Neural progenitor cell (in vitro differentiated cells): Measurements from ENCODE around the gene NCK2. TPM values are rescaled to one million over a fixed set of nuclear protein-coding genes. Genes with fewer than 3 reads are reported as not detected.
"Not testable (repeated sequence)": the region's sequence is repeated elsewhere in the genome, so short reads cannot be mapped to it uniquely, and the experiment has no call there.

ENCODE experiments used
- DNase-seq: peaks from one replicate; pipeline ENCODE4 v3.0.0-alpha.2; 2016; ENCODE audit warnings: low spot score
- H2AFZ ChIP-seq: fragments of 200-600 bp; sonication (generic); replicated peaks from 2 replicates; pipeline ENCODE4 v1.6.1; 2016; ENCODE audit warnings: antibody characterized with exemption
- H3F3A ChIP-seq: fragments of 200-600 bp; sonication (generic); 2 replicates; pipeline ENCODE4 v1.6.1; 2016; ENCODE audit warnings: antibody characterized with exemption, low read depth
- H3K27ac ChIP-seq: fragments of 200-600 bp; sonication (generic); 2 replicates; pipeline ENCODE4 v1.5.1; 2016; ENCODE audit warnings: mild to moderate bottlenecking
- H3K27me3 ChIP-seq: fragments of 200-600 bp; sonication (generic); 2 replicates; pipeline ENCODE4 v1.6.1; 2016; ENCODE audit warnings: mild to moderate bottlenecking, moderate library complexity
- H3K36me3 ChIP-seq: fragments of 200-600 bp; sonication (generic); 2 replicates; pipeline ENCODE4 v1.5.1; 2016
- H3K4me1 ChIP-seq: fragments of 200-600 bp; sonication (generic); 2 replicates; pipeline ENCODE4 v1.6.1; 2016; ENCODE audit warnings: mixed run types
- H3K4me2 ChIP-seq: fragments of 200-600 bp; sonication (generic); 2 replicates; pipeline ENCODE4 v1.6.1; 2016
- H3K4me3 ChIP-seq: fragments of 200-600 bp; sonication (generic); 2 replicates; pipeline ENCODE4 v1.5.1; 2016
- H3K79me2 ChIP-seq: fragments of 200-600 bp; sonication (generic); 2 replicates; pipeline ENCODE4 v1.6.1; 2016; ENCODE audit warnings: low read depth
- H3K9ac ChIP-seq: fragments of 200-600 bp; sonication (generic); 2 replicates; pipeline ENCODE4 v1.6.1; 2016
- H3K9me3 ChIP-seq: fragments of 200-600 bp; sonication (generic); 2 replicates; pipeline ENCODE4 v1.5.1; 2016; ENCODE audit warnings: low read depth
- H4K20me1 ChIP-seq: fragments of 200-600 bp; sonication (generic); 2 replicates; pipeline ENCODE4 v1.6.1; 2016; ENCODE audit warnings: low read depth
- H3K27ac Mint-ChIP-seq: 3 replicates; pipeline ENCODE4 v1.8.0; 2021; ENCODE audit warnings: mixed read lengths
- H3K27me3 Mint-ChIP-seq: 2 replicates; pipeline ENCODE4 v1.8.0; 2022; ENCODE audit warnings: low read depth, mild to moderate bottlenecking, inconsistent platforms, moderate library complexity, mixed read lengths; ENCODE audit not compliant: insufficient read depth
- H3K36me3 Mint-ChIP-seq: 3 replicates; pipeline ENCODE4 v1.8.0; 2021; ENCODE audit warnings: mixed read lengths
- H3K4me1 Mint-ChIP-seq: 3 replicates; pipeline ENCODE4 v1.8.0; 2021; ENCODE audit warnings: mixed read lengths
- H3K4me3 Mint-ChIP-seq: 3 replicates; pipeline ENCODE4 v1.8.0; 2021; ENCODE audit warnings: mild to moderate bottlenecking, moderate library complexity, mixed read lengths
- H3K9me3 Mint-ChIP-seq: 3 replicates; pipeline ENCODE4 v1.8.0; 2020; ENCODE audit warnings: mixed read lengths
- CTCF ChIP-seq: fragments of 200-600 bp; sonication (generic); IDR thresholded peaks from 2 replicates; pipeline ENCODE4 v1.5.1; 2017; ENCODE audit warnings: antibody characterized with exemption, mild to moderate bottlenecking
- EZH2 ChIP-seq: fragments of 200-600 bp; sonication (generic); IDR thresholded peaks from 2 replicates; pipeline ENCODE4 v1.6.1; 2017; ENCODE audit warnings: antibody characterized with exemption, mild to moderate bottlenecking, moderate library complexity
- EZH2phosphoT487 ChIP-seq: fragments of 200-600 bp; sonication (generic); IDR thresholded peaks from 2 replicates; pipeline ENCODE4 v1.6.1; 2017; ENCODE audit warnings: antibody characterized with exemption
- total RNA-seq: library from RNA; depleted of rRNA; stranded (reverse); fragments of >200 nt; gene quantifications from 2 replicates; pipeline ENCODE4 v1.2.3, GENCODE V29; 2015; ENCODE audit warnings: low replicate concordance

The NCK2 gene
- total RNA-seq, 1 donor from 2014 or later: 26.2 TPM

- Histone ChIP-seq H3K4me2 (no peak overlapping the region), H3K4me1 (no peaks in the 10 kb centered on the region), H3K27ac (no peak overlapping the region), H2AFZ (no peak overlapping the region), H3K79me2 (peaks cover 99% of the 10 kb centered on the region), H3K9ac (no peak overlapping the region), H4K20me1 (peaks cover 94% of the 10 kb centered on the region), H3F3A (no peaks in the 10 kb centered on the region), H3K9me3 (no peaks in the 10 kb centered on the region), H3K4me3 (no peak overlapping the region), H3K27me3 (no peaks in the 10 kb centered on the region), H3K36me3 (no peaks in the 10 kb centered on the region)
- Mint-ChIP-seq H3K9me3 (peaks cover 40% of the 10 kb centered on the region), H3K27me3 (peaks cover 4% of the 10 kb centered on the region), H3K4me1 (peaks cover 9% of the 10 kb centered on the region), H3K4me3 (no peak overlapping the region), H3K36me3 (peaks cover 62% of the 10 kb centered on the region), H3K27ac (no peak overlapping the region)
- no peak for TF ChIP-seq EZH2
- no peak for TF ChIP-seq EZH2phosphoT487
- TF ChIP-seq CTCF: no peak
- DNase-seq: no peak
Observed at GRCh38 chr2:105755895-105756294, 11.2 kb downstream of the NCK2 start.

- Mint-ChIP-seq H3K27me3 (peaks cover 4% of the 10 kb centered on the region), H3K36me3 (peaks cover 57% of the 10 kb centered on the region), H3K4me3 (no peak overlapping the region), H3K4me1 (peaks cover 13% of the 10 kb centered on the region), H3K27ac (no peak overlapping the region), H3K9me3 (peaks cover 35% of the 10 kb centered on the region)
- no peaks in the 10 kb centered on the region for H3K9me3 ChIP-seq
- no peak overlapping the region for H3K27ac ChIP-seq
- peaks cover under 1% of the 10 kb centered on the region for H3K4me1 ChIP-seq
- H3K27me3 ChIP-seq: no peaks in the 10 kb centered on the region
- H3K4me2 ChIP-seq: no peak overlapping the region
- peaks cover 99% of the 10 kb centered on the region for H3K79me2 ChIP-seq
- H3F3A ChIP-seq: no peaks in the 10 kb centered on the region
- peaks cover 94% of the 10 kb centered on the region for H4K20me1 ChIP-seq
- no peak for DNase-seq
- H3K4me3 ChIP-seq: no peak overlapping the region
- H3K36me3 ChIP-seq: no peaks in the 10 kb centered on the region
- no peak overlapping the region for H3K9ac ChIP-seq
- TF ChIP-seq EZH2phosphoT487 (no peak), CTCF (no peak), EZH2 (no peak)
- no peak overlapping the region for H2AFZ ChIP-seq
Observed at GRCh38 chr2:105756435-105756834, 11.7 kb downstream of the NCK2 start.

GRCh38 chr2:105756865-105757264, 12.2 kb downstream of the NCK2 start:
- not testable (repeated sequence) for H3K27me3 ChIP-seq

GRCh38 chr2:105757433-105757832, 12.7 kb downstream of the NCK2 start:
- no peak overlapping the region for H3K4me2 ChIP-seq
- Mint-ChIP-seq H3K4me1 (peaks cover 22% of the 10 kb centered on the region), H3K27ac (no peak overlapping the region)

More at GRCh38 chr2:105756865-105757264, 12.2 kb downstream of the NCK2 start:
- not testable (repeated sequence) for H2AFZ ChIP-seq, H3K9ac ChIP-seq, H3K36me3 ChIP-seq, H3K27me3 Mint-ChIP-seq, H3K4me3 ChIP-seq, DNase-seq, H3K27ac Mint-ChIP-seq, H3K4me2 ChIP-seq, H3K27ac ChIP-seq, H3K4me3 Mint-ChIP-seq, H3K9me3 ChIP-seq, H3K4me1 ChIP-seq, H3F3A ChIP-seq
- Histone ChIP-seq H4K20me1 (peaks cover 95% of the 10 kb centered on the region), H3K79me2 (peaks cover 99% of the 10 kb centered on the region)
- Mint-ChIP-seq H3K4me1 (peaks cover 17% of the 10 kb centered on the region), H3K36me3 (peaks cover 54% of the 10 kb centered on the region), H3K9me3 (peaks cover 32% of the 10 kb centered on the region)

More at GRCh38 chr2:105757433-105757832, 12.7 kb downstream of the NCK2 start:
- Mint-ChIP-seq H3K4me3 (no peak overlapping the region), H3K9me3 (peaks cover 32% of the 10 kb centered on the region), H3K36me3 (peaks cover 54% of the 10 kb centered on the region), H3K27me3 (peaks cover 4% of the 10 kb centered on the region)
- Histone ChIP-seq H3K9me3 (no peaks in the 10 kb centered on the region), H3K36me3 (no peaks in the 10 kb centered on the region), H3K27ac (no peak overlapping the region), H3K4me1 (peaks cover 9% of the 10 kb centered on the region), H3K9ac (no peak overlapping the region), H3F3A (no peaks in the 10 kb centered on the region), H3K79me2 (peaks cover 97% of the 10 kb centered on the region), H2AFZ (no peak overlapping the region), H3K27me3 (no peaks in the 10 kb centered on the region), H4K20me1 (peaks cover 97% of the 10 kb centered on the region), H3K4me3 (no peak overlapping the region)
- DNase-seq: no peak
- no peak for TF ChIP-seq CTCF
- no peak for TF ChIP-seq EZH2
- TF ChIP-seq EZH2phosphoT487: no peak
